ENCODE data around the gene TSACC. TPM values are rescaled to one million over a fixed set of nuclear protein-coding genes. Genes with fewer than 3 reads are reported as not detected.

Gene TSACC
- 1 to 10 TPM in 2 of 6 experiments, under 1 TPM in 2, not detected in 2; 0.37 to 1.1 (median 0.99) TPM for total RNA-seq
- long read RNA-seq = 0 reads

DNA sequence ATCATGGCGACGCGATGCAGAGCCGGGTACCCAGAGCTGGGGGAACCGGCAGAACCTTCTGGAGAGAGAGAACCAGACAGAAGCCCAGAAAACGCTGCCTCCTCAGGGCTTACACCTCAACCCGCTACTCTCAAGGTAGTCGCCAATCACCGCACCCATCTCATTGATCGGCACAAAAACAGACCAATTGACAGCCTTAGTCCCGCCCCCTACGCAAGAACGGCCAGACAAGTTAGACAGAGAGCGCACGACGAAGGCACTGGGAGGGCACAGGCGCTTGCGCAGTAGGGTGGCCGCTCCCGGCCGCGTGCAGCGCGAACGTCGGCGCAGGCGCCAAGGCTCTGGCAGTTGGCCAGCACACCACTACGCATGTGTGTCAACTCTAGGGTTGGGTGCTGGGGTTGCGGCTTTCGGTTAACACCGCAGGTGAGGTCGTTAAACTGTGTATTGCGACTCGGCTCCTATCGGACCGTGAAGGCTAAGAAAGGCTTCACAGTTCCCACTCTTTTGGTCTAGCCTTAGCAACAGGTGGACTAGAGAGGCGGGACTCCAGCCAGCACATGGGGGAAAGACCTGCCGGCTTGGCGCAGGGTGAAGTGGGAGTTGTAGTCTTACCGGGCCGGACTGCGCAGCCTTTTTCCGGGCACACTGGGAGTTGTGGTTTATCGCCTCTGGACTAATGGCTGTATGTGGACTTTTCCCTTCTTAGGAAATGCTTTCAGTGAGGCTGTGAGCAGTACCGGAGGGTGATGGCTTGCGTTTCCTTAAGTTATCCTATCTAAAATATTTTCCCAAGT is at the start of gene TSACC, which contains the start of gene CCT3:
TSS of gene TSACC (plus strand) at position 347 of the 797 bp plus-strand sequence. CDS start 1,232 bp downstream, outside the sequence.
TSS of gene CCT3 (minus strand) at position 113 of the 797 bp plus-strand sequence. CDS start at position 5, 108 bp downstream.
- TF ChIP-seq POLR2A (IDR thresholded peaks at IDR 0.05) = peak; percentile 78
- no peak for TF ChIP-seq CTCF (IDR thresholded peaks at IDR 0.05)
- no peaks in the 10 kb centered on the region for H3K27me3 ChIP-seq
- peaks cover 0 to 15% (median 3%) of the 10 kb centered on the region in 4 donors for H3K4me1 ChIP-seq
- DNase-seq (peak; percentile 98 to 99 (median 99)), ATAC-seq (peak; percentile 93 to 98 (median 96))
- peaks cover 0 to 24% (median 10%) of the 10 kb centered on the region in 4 donors for H3K36me3 ChIP-seq
- no peaks in the 10 kb centered on the region for H3K9me3 ChIP-seq
- WGBS (ENCODE audit: insufficient coverage, low coverage, low lambda C conversion rate, missing lambda C conversion rate) = 0% methylated on average over 26 of the region's 47 CpGs
- intact Hi-C loops (cut with DNase I) = no loop called here
- H3K4me3 ChIP-seq = peak within 1 kb of the TSS; percentile 62 to 91 (median 82)
- H3K27ac ChIP-seq = peak within 1 kb of the TSS; percentile 68 to 86 (median 70)

DNA sequence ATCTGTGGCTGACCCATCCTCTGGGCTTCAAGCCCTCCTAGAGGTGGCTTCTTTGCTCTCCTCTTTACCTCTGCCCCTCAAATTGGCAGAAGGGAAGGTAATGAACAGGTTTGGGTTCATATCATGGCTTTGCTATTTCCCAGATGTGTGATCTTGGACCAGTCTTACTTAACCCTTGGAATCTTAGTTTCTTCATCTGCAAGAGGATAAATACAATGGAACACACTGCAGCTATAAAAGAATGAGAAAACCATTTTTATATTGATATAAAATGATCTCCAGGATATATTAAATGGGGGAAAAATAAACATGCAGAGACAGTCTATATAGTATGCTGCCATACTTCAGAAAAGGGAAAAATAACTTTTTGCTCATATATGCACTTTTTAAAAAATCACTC is 48.5 kb upstream of the TSACC start:
- intact Hi-C loops (cut with DNase I) = no loop called here
- TF ChIP-seq CTCF (IDR thresholded peaks at IDR 0.05) = no peak
- peaks cover 0 to 32% (median 7%) of the 10 kb centered on the region in 4 donors for H3K4me1 ChIP-seq

DNA sequence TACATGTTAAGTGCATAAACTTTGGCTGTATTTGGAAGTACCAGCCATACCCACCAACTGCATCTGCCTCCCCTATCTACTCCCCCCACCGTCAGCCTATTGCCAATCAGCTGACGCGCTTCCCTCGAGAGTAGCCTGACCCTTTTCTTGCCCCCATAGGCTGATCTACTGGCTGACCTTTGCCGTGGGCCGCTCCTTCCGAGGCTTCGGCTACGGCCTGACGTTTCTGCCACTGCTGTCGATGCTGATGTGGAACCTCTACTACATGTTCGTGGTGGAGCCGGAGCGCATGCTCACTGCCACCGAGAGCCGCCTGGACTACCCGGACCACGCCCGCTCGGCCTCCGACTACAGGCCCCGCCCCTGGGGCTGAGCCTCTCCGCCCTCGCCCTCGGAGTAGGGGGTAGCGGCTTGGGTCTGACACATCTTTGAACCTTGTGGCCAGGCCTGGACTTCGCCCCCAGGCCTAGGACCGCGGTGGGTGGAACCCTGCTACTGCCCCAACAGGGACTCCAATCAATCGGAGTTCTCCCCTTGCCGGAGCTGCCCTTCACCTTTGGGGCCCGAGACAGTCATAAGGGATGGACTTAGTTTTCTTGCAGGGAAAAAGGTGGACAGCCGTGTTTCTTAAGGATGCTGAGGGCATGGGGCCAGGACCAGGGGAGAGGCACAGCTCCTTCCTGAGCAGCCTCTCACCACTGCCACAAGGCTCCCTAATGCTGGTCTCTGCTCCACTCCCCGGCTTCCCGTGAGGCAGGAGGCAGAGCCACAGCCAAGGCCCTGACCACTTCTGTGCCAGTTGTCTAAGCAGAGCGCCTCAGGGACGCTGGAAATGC is 46.9 kb upstream of the TSACC start:
- Histone ChIP-seq H3K36me3 (peaks cover 0 to 5% (median 2%) of the 10 kb centered on the region in 4 donors), H3K27me3 (no peaks in the 10 kb centered on the region), H3K9me3 (no peaks in the 10 kb centered on the region), H3K4me1 (peaks cover 0 to 42% (median 9%) of the 10 kb centered on the region in 4 donors), H3K27ac (peak overlapping the region; percentile 70 to 87 (median 82)), H3K4me3 (peak overlapping the region; percentile 27 to 55 (median 47))
- peak; percentile 94 to 99 (median 96) for ATAC-seq
- intact Hi-C loops (cut with DNase I) = no loop called here
- DNase-seq = peak; percentile 97 to 99 (median 98)
- TF ChIP-seq CTCF (IDR thresholded peaks at IDR 0.05) (no peak), POLR2A (IDR thresholded peaks at IDR 0.05) (peak; percentile 76)
- WGBS (ENCODE audit: insufficient coverage, low coverage, low lambda C conversion rate, missing lambda C conversion rate) = 10% methylated on average over 14 of the region's 37 CpGs

More for the DNA sequence above, 48.5 kb upstream of the TSACC start:
- peaks cover 0 to 5% (median 2%) of the 10 kb centered on the region in 4 donors for H3K36me3 ChIP-seq
- H3K9me3 ChIP-seq = no peaks in the 10 kb centered on the region
- DNase-seq (no peak), ATAC-seq (no peak)
- H3K27ac ChIP-seq = no peak overlapping the region
- no peaks in the 10 kb centered on the region for H3K27me3 ChIP-seq
- no peak overlapping the region for H3K4me3 ChIP-seq

DNA sequence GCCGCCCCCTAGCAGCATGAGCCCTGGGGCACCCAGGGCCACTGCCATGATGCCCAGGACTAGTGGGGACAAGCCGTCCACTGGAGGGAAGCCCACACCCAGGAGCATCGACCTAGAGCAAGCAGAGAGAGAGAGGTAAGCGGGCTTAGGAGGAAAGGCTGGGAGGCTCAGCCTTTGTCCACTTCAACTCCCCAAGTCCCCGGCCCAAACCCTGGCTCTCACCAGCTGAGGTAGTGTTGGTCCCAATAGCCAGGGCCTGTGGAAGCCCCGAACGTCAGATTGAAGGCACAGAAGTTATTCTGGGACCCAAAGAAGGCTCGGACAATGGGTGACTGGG is 45.3 kb upstream of the TSACC start:
- no peak for DNase-seq
- Histone ChIP-seq H3K27me3 (no peaks in the 10 kb centered on the region), H3K9me3 (no peaks in the 10 kb centered on the region), H3K27ac (no peak overlapping the region), H3K4me1 (peaks cover 0 to 42% (median 9%) of the 10 kb centered on the region in 4 donors), H3K36me3 (peaks cover 0 to 5% (median 2%) of the 10 kb centered on the region in 4 donors), H3K4me3 (no peak overlapping the region)
- intact Hi-C loops (cut with DNase I) = no loop called here
- no peak for ATAC-seq
- 40% methylated on average over 1 of the region's 8 CpGs for WGBS (ENCODE audit: insufficient coverage, low coverage, low lambda C conversion rate, missing lambda C conversion rate)
- TF ChIP-seq POLR2A (IDR thresholded peaks at IDR 0.05) = no peak
- TF ChIP-seq CTCF (IDR thresholded peaks at IDR 0.05) = no peak
